GM19099 (cell line): ENCODE data around the gene HINT2.

Experiments used
- POLR2A ChIP-seq: IDR thresholded peaks from 3 replicates; pipeline ENCODE4 v1.6.1; 2011; ENCODE audit warnings: low read depth; ENCODE audit not compliant: insufficient read length; ENCODE audit errors: extremely low read depth

The HINT2 gene

GRCh38 chr9:35781066-35781465, 33.8 kb downstream of the HINT2 start:
- TF ChIP-seq POLR2A: no peak

- no peak for TF ChIP-seq POLR2A
Observed at GRCh38 chr9:35778496-35778895, 36.3 kb downstream of the HINT2 start.

GRCh38 chr9:35776018-35776417, 38.8 kb downstream of the HINT2 start:
- no peak for TF ChIP-seq POLR2A

- no peak for TF ChIP-seq POLR2A
Observed at GRCh38 chr9:35774907-35775635, 39.8 kb downstream of the HINT2 start.

GRCh38 chr9:35771943-35772342, 42.9 kb downstream of the HINT2 start:
- TF ChIP-seq POLR2A: no peak

GRCh38 chr9:35771534-35771933, 43.3 kb downstream of the HINT2 start:
- TF ChIP-seq POLR2A: no peak

- TF ChIP-seq POLR2A: no peak
Observed at GRCh38 chr9:35771075-35771433, 43.8 kb downstream of the HINT2 start.

GRCh38 chr9:35769763-35770162, 45.1 kb downstream of the HINT2 start:
- TF ChIP-seq POLR2A: no peak

GRCh38 chr9:35767458-35767857, 47.4 kb downstream of the HINT2 start:
- TF ChIP-seq POLR2A: no peak

- TF ChIP-seq POLR2A: no peak
Observed at GRCh38 chr9:35766997-35767396, 47.8 kb downstream of the HINT2 start.

- TF ChIP-seq POLR2A: no peak
Observed at GRCh38 chr9:35763803-35764202, 51.0 kb downstream of the HINT2 start.

GRCh38 chr9:35763181-35763580, 51.7 kb downstream of the HINT2 start:
- TF ChIP-seq POLR2A: no peak
